ENCODE results near the gene SLC29A4. TPM values are rescaled to one million over a fixed set of nuclear protein-coding genes. Genes with fewer than 3 reads are reported as not detected.

SLC29A4 gene
- total RNA-seq: 1.7 and 6.1 TPM in 2 replicates

DNA sequence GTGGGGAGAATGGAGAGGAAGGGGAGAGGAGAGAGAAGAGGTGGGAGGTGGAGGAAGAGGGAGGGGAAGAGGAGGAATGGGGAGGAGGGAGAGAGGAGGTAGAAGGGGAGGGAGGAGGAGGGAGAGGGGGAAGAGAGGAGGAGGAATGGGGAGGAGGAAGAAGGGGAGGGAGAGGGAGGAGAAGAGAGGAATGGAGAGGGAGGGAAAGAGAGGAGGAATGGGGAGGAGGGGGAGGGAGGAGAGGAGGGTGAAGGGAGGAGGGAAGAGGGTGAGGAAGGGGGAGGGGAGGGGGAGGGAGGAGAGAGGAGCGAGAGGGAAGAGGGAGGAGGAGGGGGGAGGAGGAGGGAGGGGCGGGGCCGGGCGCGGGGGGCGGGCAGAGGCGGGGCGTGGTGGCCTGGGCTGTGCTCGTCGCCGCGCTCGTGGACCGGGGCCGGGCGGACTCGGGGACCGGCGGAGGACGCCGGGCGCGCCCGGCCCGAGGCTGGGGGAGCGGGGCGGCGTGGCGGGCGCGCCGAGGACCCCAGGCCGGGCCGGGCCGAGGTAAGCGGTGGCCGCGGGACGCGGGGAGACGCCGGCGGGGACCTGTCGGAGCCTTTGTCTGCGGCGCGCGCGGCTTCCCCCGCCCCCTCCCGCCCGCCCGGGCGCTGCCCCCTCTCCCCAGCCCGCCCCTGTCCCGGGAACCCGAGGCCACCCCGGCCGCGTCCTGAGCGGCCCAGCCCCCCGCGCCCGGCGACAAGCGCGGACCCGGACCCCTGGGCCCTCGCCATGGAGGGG, at the start of gene SLC29A4:
Gene SLC29A4, plus strand, starts transcription at position 401 of the 774 bp plus-strand sequence. CDS start 4,874 bp downstream, outside the sequence.

Other genes starting within 250 kb of the SLC29A4 start
- gene RBAK, start 237.1 kb upstream of the SLC29A4 start, total RNA-seq: 4.6 and 6.0 TPM in 2 replicates
- gene WIPI2, start 92.7 kb upstream of the SLC29A4 start, total RNA-seq: 61.6 and 66.9 TPM in 2 replicates
- 29.5 and 35.5 TPM in 2 replicates for gene TNRC18, start 140.9 kb downstream of the SLC29A4 start, total RNA-seq
- 3.6 and 3.7 TPM in 2 replicates for gene FBXL18, start 230.9 kb downstream of the SLC29A4 start, total RNA-seq
- gene ACTB, start 247.7 kb downstream of the SLC29A4 start, total RNA-seq: 1,540 and 1,582 TPM in 2 replicates